ENCODE measurements around the gene NEDD4L.

The NEDD4L gene

GRCh38 chr18:58400331-58400870 is 356.4 kb downstream of the NEDD4L start:
- TF ChIP-seq ZNF274 (IDR thresholded peaks at IDR 0.05; ENCODE audit: low read depth, low read length), result no peak
- no peak overlapping the region for H3K4me3 ChIP-seq (ENCODE audit: low read length)

- no peak for TF ChIP-seq ZNF274 (IDR thresholded peaks at IDR 0.05; ENCODE audit: low read depth, low read length)
- no peak overlapping the region for H3K4me3 ChIP-seq (ENCODE audit: low read length)
Observed at GRCh38 chr18:58401191-58401590, 357.2 kb downstream of the NEDD4L start.

DNA sequence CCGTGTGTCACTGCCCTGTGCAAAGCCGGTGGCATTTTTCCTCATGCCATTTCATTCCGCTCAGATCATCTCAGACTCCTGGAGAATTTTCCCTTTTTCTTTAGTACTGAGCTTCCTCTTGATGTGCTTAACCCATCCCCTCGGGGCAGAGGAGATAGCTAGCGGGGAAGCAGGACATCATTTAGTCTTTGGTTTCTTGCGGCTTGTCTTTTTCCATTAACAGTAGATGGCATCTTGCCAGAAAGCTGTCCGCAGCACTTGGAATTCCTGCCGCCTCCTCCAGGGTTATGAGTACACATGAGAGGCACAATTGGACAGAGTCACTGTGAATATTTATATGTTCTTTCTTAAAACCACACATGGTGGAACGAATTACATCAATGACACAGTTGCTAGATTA is 358.2 kb downstream of the NEDD4L start:
- TF ChIP-seq ZNF274 (IDR thresholded peaks at IDR 0.05; ENCODE audit: low read depth, low read length), result no peak
- no peak overlapping the region for H3K4me3 ChIP-seq (ENCODE audit: low read length)

DNA sequence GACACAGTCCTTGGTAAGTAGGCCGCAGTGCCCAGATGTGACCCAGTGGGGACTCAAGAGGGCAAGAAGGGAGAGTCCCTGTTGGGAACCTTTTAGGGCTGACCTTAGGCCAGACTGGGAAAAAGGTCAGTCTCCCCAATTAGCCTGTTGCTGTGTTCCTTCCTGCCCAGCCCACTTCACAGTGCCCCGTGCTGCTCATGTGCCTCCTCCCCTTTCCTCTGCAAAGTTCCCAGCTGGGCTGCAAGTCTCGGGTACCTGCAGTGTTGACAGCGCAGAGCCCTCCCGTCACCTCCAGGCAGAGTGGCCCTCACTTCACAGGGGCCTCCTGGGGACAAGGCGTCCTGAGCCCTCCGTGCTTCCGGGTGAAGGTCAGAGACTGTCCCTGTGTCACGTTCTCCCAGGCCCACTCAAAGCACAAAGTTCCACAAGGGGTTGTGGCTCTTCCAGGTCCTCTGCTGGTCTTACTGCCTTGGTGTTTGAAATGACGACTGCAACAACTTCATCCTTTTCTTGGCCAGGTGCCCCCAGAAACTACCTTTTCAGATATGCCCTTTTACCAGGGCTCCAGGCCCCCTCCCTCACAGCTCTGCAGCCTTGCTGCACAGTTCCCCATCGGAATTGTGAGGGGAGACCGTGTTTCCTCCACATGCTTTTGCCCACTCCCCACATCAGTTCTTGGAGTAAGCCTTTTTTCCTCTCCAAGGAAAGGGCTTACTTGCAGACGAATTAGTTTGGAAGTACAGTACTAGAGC is 359.1 kb downstream of the NEDD4L start:
- no peak for TF ChIP-seq ZNF274 (IDR thresholded peaks at IDR 0.05; ENCODE audit: low read depth, low read length)
- H3K4me3 ChIP-seq (ENCODE audit: low read length), result no peak overlapping the region

DNA sequence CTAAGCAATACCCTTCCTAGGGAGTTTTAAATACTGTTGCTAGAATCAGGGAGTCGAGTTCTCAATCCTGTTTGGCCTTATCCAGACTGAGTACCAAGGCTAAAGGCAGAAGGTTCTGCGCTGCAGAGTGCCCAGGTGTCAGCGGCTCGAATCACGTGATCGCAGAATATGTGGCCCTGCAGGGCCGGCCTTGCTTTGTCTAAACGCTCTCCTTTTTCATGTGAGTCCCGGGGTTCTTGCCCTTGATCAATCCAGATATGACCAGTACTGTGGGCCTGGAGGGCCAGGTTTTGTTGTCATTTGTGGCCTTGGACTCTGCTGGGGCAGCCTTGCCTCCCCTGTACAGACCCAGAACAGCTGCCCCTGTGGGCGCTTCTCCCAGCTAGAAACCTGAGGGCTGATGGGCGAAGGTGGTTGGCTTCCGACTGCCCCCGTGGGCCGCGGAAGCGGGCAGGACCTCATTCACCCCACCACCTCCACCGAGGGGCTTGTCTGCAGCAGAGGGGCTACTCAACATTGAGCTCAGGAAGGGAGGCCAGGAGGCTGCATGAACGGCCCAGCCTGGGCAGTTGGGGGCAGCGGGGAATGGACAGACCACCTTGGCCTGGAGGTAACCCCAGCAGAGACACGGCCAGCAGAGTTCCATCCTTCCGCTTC is 359.9 kb downstream of the NEDD4L start:
- TF ChIP-seq ZNF274 (IDR thresholded peaks at IDR 0.05; ENCODE audit: low read depth, low read length), result no peak
- no peak overlapping the region for H3K4me3 ChIP-seq (ENCODE audit: low read length)

GRCh38 chr18:58405107-58405898 is 361.3 kb downstream of the NEDD4L start:
- H3K4me3 ChIP-seq (ENCODE audit: low read length), result no peak overlapping the region
- no peak for TF ChIP-seq ZNF274 (IDR thresholded peaks at IDR 0.05; ENCODE audit: low read depth, low read length)

DNA sequence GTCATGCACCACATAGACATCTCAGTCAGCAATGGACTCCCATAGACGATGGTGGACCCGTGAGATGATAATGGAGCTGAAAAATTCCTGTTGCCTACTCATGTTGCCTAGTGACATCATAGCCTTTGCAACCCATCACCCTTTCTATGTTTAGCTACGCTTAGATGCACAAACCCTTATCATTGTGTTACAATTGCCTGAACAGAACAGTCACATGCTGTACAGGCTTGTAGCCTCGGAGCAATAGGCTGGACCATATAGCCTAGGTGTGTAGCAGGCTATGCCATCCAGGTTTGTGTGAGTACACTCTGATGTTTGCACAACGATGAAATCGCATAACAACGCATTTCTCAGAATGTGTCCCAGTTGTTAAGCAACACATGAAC is 363.2 kb downstream of the NEDD4L start:
- no peak overlapping the region for H3K4me3 ChIP-seq (ENCODE audit: low read length)
- no peak for TF ChIP-seq ZNF274 (IDR thresholded peaks at IDR 0.05; ENCODE audit: low read depth, low read length)

DNA sequence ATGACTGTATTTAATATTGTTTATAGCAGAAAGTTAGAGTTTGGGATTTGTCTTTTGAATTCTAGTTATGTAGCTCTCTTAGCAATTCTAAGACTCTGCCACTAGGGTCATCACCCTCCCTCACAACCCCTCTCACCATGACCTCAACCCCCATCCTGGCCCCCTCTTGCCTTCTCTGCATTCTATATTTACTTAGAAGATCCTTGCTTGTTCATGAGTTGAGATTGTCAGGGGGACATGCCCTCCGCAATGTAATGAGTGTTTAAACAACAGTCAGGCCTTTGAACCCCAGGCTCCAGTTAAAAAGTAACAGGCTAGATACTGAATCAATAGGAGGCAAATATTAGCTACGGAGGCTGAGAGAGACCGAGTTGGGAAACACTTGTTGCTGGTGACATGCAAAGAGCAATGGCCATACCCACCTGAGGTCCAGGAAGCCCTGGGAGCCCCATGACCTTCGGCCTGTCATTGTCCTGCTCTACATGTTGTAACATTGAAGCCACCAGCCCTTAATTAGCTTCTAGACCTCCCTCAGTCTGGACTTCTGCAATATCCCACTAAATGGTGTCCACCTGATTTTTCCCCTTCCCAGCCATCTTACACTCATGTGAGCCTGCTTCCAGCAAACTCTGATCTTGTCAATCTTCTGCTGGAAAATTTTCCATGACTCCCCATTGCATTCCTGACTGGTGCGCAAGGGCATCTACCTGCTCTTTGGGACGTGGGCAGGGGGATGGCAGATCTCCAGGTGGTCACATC is 363.8 kb downstream of the NEDD4L start:
- H3K4me3 ChIP-seq (ENCODE audit: low read length), result no peak overlapping the region
- no peak for TF ChIP-seq ZNF274 (IDR thresholded peaks at IDR 0.05; ENCODE audit: low read depth, low read length)

DNA sequence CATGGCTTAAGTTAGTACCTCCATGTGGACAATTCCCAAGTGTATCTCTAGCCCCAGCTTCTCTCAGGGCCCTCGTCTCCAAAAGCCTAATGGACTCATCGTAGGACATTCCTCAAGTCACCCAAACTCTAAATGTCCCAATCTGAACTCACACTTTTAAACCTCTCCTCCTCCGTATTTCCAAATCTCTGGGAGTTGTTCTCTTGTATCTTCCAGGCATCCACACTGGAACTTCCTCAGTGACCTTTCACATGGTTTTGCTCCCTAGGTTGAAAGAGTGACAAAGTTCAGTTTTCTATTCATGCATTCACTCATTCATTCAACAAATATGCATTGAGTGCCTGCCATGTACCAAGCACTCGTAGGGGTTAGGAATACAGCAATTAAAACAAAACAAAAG is 364.6 kb downstream of the NEDD4L start:
- H3K4me3 ChIP-seq (ENCODE audit: low read length), result no peak overlapping the region
- no peak for TF ChIP-seq ZNF274 (IDR thresholded peaks at IDR 0.05; ENCODE audit: low read depth, low read length)

DNA sequence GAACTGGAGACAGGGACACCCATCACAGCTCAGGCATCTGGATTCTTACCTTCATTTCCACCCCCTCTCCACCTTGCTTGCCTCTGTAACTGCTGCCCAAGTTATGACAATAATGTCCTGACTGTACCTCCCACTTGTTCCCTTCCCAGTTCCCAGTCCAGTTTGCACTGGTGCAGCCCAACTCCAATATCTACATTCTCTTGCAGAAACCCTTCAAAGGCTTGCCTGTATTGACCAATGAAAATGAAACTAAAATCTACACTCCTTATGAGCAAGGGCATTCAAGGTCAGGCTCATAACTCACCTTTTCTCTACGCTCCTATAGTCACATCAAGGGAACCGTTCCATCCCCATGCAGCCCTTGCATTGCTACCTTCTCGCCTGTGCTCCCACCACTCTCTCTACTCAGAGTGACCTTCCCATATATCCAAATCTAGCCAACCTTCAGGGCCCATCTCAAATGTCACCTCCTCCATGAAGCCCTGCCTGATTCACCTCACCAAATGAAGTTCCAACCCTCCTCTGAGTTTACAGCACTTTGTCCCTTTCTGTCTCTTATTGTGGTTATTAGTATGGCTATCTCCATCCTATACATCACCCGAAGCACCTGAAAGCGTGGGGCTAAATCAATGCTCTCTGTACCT is 365.9 kb downstream of the NEDD4L start:
- TF ChIP-seq ZNF274 (IDR thresholded peaks at IDR 0.05; ENCODE audit: low read depth, low read length), result no peak
- no peak overlapping the region for H3K4me3 ChIP-seq (ENCODE audit: low read length)

DNA sequence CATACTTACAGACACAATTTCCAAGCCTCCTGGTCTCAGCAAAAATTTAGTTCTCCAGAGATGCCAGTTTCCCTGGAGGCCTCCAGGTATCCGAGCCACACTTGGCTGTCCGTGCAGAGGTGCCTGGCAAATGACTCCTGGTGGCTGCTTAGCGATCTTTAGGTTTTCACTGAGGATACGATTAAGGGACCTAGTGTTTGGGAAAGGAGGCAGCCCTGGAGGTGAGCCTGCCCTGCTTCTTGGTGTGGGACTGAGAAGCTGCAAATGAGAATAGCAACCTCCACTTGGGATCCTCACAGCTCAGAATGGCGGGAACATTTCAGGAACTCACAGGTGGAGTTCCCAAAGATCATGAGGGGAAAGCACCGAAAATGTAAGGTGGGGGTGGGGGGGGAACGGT is 367.3 kb downstream of the NEDD4L start:
- H3K4me3 ChIP-seq (ENCODE audit: low read length), result no peak overlapping the region
- TF ChIP-seq ZNF274 (IDR thresholded peaks at IDR 0.05; ENCODE audit: low read depth, low read length), result no peak

- no peak for TF ChIP-seq ZNF274 (IDR thresholded peaks at IDR 0.05; ENCODE audit: low read depth, low read length)
- H3K4me3 ChIP-seq (ENCODE audit: low read length), result no peak overlapping the region
Observed at GRCh38 chr18:58412844-58413666, 369.0 kb downstream of the NEDD4L start.

Data from GM08714 (cell line).